ENCODE data around the gene SHISAL2A.

- no peak for TF ChIP-seq CTCF (IDR thresholded peaks at IDR 0.05)
- no peak for TF ChIP-seq POLR2A (IDR thresholded peaks at IDR 0.05)
Measured at GRCh38 chr1:52613636-52614373, 19.2 kb upstream of the SHISAL2A start.

All from upper lobe of left lung (tissue), 4 donors.